KBM-7 (cell line): ENCODE results near the gene NR2F1.

Experiments
- DNase-seq: peaks from one replicate; pipeline ENCODE4 v3.0.0-alpha.2; 2015
- in situ Hi-C: fragments of 300-500 bp; cut with MboI; formaldehyde crosslinking; loops from 2 replicates; pipeline ENCODE4 v1.14.3; 2020; ENCODE audit warnings: low sequenced_read_pairs, low pct_unique_long_range_greater_than_20kb, mixed read lengths

The NR2F1 gene

GRCh38 chr5:93588352-93589151, 5.5 kb downstream of the NR2F1 start:
- DNase-seq, result no peak
- in situ Hi-C loops, result loop anchor here (25.0 kb wide), 2 partner anchors 199 to 324 kb away; no protein-coding TSS in a partner anchor

- in situ Hi-C loops, result loop anchor here (25.0 kb wide), 2 partner anchors 198 to 323 kb away; no protein-coding TSS in a partner anchor
- no peak for DNase-seq
Measured at GRCh38 chr5:93589152-93589828, 6.3 kb downstream of the NR2F1 start.

- DNase-seq, result no peak
- in situ Hi-C loops, result loop anchor here (25.0 kb wide), 2 partner anchors 197 to 322 kb away; no protein-coding TSS in a partner anchor
Measured at GRCh38 chr5:93589829-93590215, 6.8 kb downstream of the NR2F1 start.

- DNase-seq, result no peak
- in situ Hi-C loops, result loop anchor here (25.0 kb wide), 2 partner anchors 197 to 322 kb away; no protein-coding TSS in a partner anchor
Measured at GRCh38 chr5:93590493-93590892, 7.5 kb downstream of the NR2F1 start.

- no peak for DNase-seq
- in situ Hi-C loops, result loop anchor here (25.0 kb wide), 2 partner anchors 196 to 321 kb away; no protein-coding TSS in a partner anchor
Measured at GRCh38 chr5:93591323-93591945, 8.4 kb downstream of the NR2F1 start.

- in situ Hi-C loops, result loop anchor here (25.0 kb wide), 2 partner anchors 194 to 319 kb away; no protein-coding TSS in a partner anchor
- DNase-seq, result no peak
Measured at GRCh38 chr5:93592883-93593282, 9.9 kb downstream of the NR2F1 start.

- in situ Hi-C loops, result loop anchor here (25.0 kb wide), 2 partner anchors 194 to 319 kb away; no protein-coding TSS in a partner anchor
- DNase-seq, result no peak
Measured at GRCh38 chr5:93593476-93594131, 10.6 kb downstream of the NR2F1 start.

- in situ Hi-C loops, result loop anchor here (25.0 kb wide), 2 partner anchors 192 to 317 kb away; no protein-coding TSS in a partner anchor
- DNase-seq, result no peak
Measured at GRCh38 chr5:93594591-93595419, 11.8 kb downstream of the NR2F1 start.

GRCh38 chr5:93595420-93596147, 12.6 kb downstream of the NR2F1 start:
- in situ Hi-C loops, result loop anchor here (25.0 kb wide), 2 partner anchors 192 to 317 kb away; no protein-coding TSS in a partner anchor
- DNase-seq, result no peak

- in situ Hi-C loops, result loop anchor here (25.0 kb wide), 2 partner anchors 191 to 316 kb away; no protein-coding TSS in a partner anchor
- no peak for DNase-seq
Measured at GRCh38 chr5:93596310-93596675, 13.3 kb downstream of the NR2F1 start.

GRCh38 chr5:93596676-93597490, 13.9 kb downstream of the NR2F1 start:
- DNase-seq, result no peak
- in situ Hi-C loops, result loop anchor here (25.0 kb wide), 2 partner anchors 190 to 315 kb away; no protein-coding TSS in a partner anchor

GRCh38 chr5:93598091-93599000, 15.3 kb downstream of the NR2F1 start:
- in situ Hi-C loops, result loop anchor here (25.0 kb wide), 2 partner anchors 189 to 314 kb away; no protein-coding TSS in a partner anchor
- DNase-seq, result no peak

GRCh38 chr5:93599001-93599379, 16.0 kb downstream of the NR2F1 start:
- no peak for DNase-seq
- in situ Hi-C loops, result loop anchor here (25.0 kb wide), 2 partner anchors 188 to 313 kb away; no protein-coding TSS in a partner anchor

- in situ Hi-C loops, result loop anchor here (25.0 kb wide), 2 partner anchors 188 to 313 kb away; no protein-coding TSS in a partner anchor
- DNase-seq, result no peak
Measured at GRCh38 chr5:93599399-93600120, 16.5 kb downstream of the NR2F1 start.
